ENCODE data around the gene KIAA0825.

The KIAA0825 gene

DNA sequence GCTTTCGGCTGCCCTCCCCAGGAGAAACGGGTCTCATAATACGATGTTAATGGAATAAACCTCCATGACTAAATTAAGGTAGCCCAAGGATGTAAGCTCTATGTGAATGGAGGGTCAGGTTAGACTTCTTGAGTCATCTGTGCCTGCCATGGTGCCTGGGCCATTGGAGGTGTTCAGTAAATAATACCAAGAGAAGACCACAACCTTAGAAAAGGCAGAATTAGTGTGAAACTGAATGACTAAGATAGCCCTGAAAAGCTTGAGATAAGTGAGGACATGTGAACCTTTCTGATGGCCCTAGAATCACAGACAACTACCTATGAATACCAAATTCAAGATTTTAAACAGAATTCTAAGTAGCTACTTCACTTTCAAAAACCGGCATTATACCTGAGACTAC is 160.6 kb downstream of the KIAA0825 start:
- no peak overlapping the region for H3K4me3 ChIP-seq (replicated peaks; ENCODE audit: low read depth, low read length)
- no peak for DNase-seq (ENCODE audit: extremely low read depth, low read depth)
- TF ChIP-seq CTCF (IDR thresholded peaks at IDR 0.05; ENCODE audit: low read depth, low read length, missing control alignments): no peak

- DNase-seq (ENCODE audit: extremely low read depth, low read depth): no peak
- no peak overlapping the region for H3K4me3 ChIP-seq (replicated peaks; ENCODE audit: low read depth, low read length)
- no peak for TF ChIP-seq CTCF (IDR thresholded peaks at IDR 0.05; ENCODE audit: low read depth, low read length, missing control alignments)
Measured at GRCh38 chr5:94445726-94446125, 172.7 kb downstream of the KIAA0825 start.

DNA sequence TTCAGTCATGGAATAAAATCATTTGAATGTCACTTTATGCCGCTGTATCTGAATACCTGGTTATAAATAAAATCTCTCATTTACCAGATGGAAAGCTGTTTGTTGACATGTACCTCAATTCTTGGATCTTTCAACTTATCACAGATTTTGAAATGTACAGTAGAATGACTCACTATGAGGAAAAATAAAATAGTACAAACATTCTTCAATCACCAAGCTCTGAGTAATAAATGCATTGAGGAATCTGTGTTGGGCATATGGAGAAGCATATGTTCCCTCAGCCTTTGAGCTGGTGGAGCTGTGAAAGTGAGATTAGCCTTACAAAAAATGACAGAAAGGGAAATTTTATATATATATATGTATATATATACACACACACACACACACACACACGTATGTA is 175.4 kb downstream of the KIAA0825 start:
- TF ChIP-seq CTCF (IDR thresholded peaks at IDR 0.05; ENCODE audit: low read depth, low read length, missing control alignments): no peak

GRCh38 chr5:94442076-94442475 is 176.3 kb downstream of the KIAA0825 start:
- no peak for DNase-seq (ENCODE audit: extremely low read depth, low read depth)
- TF ChIP-seq CTCF (IDR thresholded peaks at IDR 0.05; ENCODE audit: low read depth, low read length, missing control alignments): no peak
- H3K4me3 ChIP-seq (replicated peaks; ENCODE audit: low read depth, low read length): no peak overlapping the region

More for the DNA sequence above, 175.4 kb downstream of the KIAA0825 start:
- DNase-seq (ENCODE audit: extremely low read depth, low read depth): no peak
- no peak overlapping the region for H3K4me3 ChIP-seq (replicated peaks; ENCODE audit: low read depth, low read length)

GRCh38 chr5:94440015-94440414 is 178.4 kb downstream of the KIAA0825 start:
- TF ChIP-seq CTCF (IDR thresholded peaks at IDR 0.05; ENCODE audit: low read depth, low read length, missing control alignments): no peak
- no peak overlapping the region for H3K4me3 ChIP-seq (replicated peaks; ENCODE audit: low read depth, low read length)
- DNase-seq (ENCODE audit: extremely low read depth, low read depth): no peak

GRCh38 chr5:94433397-94434163 is 184.8 kb downstream of the KIAA0825 start:
- DNase-seq (ENCODE audit: extremely low read depth, low read depth): no peak
- TF ChIP-seq CTCF (IDR thresholded peaks at IDR 0.05; ENCODE audit: low read depth, low read length, missing control alignments): no peak
- no peak overlapping the region for H3K4me3 ChIP-seq (replicated peaks; ENCODE audit: low read depth, low read length)

- no peak for DNase-seq (ENCODE audit: extremely low read depth, low read depth)
- TF ChIP-seq CTCF (IDR thresholded peaks at IDR 0.05; ENCODE audit: low read depth, low read length, missing control alignments): no peak
- H3K4me3 ChIP-seq (replicated peaks; ENCODE audit: low read depth, low read length): no peak overlapping the region
Measured at GRCh38 chr5:94432499-94432898, 185.9 kb downstream of the KIAA0825 start.
